HepG2 (cell line): ENCODE results near the gene ADGRD1.

ENCODE experiments used
- EZH2 ChIP-seq: conservative IDR thresholded peaks from 2 replicates; pipeline ENCODE4 v1.6.1; 2012; ENCODE audit warnings: mild to moderate bottlenecking, low read depth, low read length, moderate library complexity
- KLF15 ChIP-seq: sonication (generic); formaldehyde crosslinking; IDR thresholded peaks from 2 replicates; pipeline ENCODE4 v1.8.1; 2023; ENCODE audit warnings: borderline replicate concordance, mild to moderate bottlenecking, inconsistent platforms, missing genetic modification reagents, mixed read lengths
- POLR2A ChIP-seq, 2 experiments: IDR thresholded peaks; 2 replicates each; pipeline ENCODE4 v1.6.1; 2011; ENCODE audit warnings: low read depth in 2 of 2, low read length in 2 of 2, mild to moderate bottlenecking in 1 of 2, moderate library complexity in 1 of 2; ENCODE audit not compliant: insufficient read depth in 1 of 2
- POLR2AphosphoS5 ChIP-seq: IDR thresholded peaks from 2 replicates; pipeline ENCODE4 v1.6.1; 2012; ENCODE audit warnings: low read depth, low read length
- SIN3A ChIP-seq: IDR thresholded peaks from 2 replicates; pipeline ENCODE4 v1.6.1; 2011; ENCODE audit warnings: low read depth, mild to moderate bottlenecking, control low read depth, low read length, borderline replicate concordance
- SP2 ChIP-seq: sonication (generic); formaldehyde crosslinking; IDR thresholded peaks from 2 replicates; pipeline ENCODE4 v1.5.1; 2020; ENCODE audit warnings: mild to moderate bottlenecking, missing genetic modification reagents
- STAT5B ChIP-seq: sonication (generic); formaldehyde crosslinking; IDR thresholded peaks from 2 replicates; pipeline ENCODE4 v1.4.0; 2020; ENCODE audit warnings: missing genetic modification reagents
- ZBTB49 ChIP-seq: sonication (generic); formaldehyde crosslinking; IDR thresholded peaks from 2 replicates; pipeline ENCODE4 v1.4.0; 2020; ENCODE audit warnings: missing genetic modification reagents, borderline replicate concordance
- ZNF552 ChIP-seq: sonication (generic); formaldehyde crosslinking; IDR thresholded peaks from 2 replicates; pipeline ENCODE4 v1.9.0; 2022; ENCODE audit warnings: missing genetic modification reagents, mild to moderate bottlenecking, borderline replicate concordance
- TF ChIP-seq, protein P1 (sequence below): sonication (generic); formaldehyde crosslinking; IDR thresholded peaks from 2 replicates; pipeline ENCODE4 v1.4.0; 2020; ENCODE audit warnings: missing genetic modification reagents
- TF ChIP-seq, protein P2 (sequence below): sonication (generic); formaldehyde crosslinking; IDR thresholded peaks from 2 replicates; pipeline ENCODE4; 2020; ENCODE audit warnings: missing genetic modification reagents, mild to moderate bottlenecking, borderline replicate concordance

- TF ChIP-seq POLR2AphosphoS5 = no peak
- TF ChIP-seq, protein P1, sequence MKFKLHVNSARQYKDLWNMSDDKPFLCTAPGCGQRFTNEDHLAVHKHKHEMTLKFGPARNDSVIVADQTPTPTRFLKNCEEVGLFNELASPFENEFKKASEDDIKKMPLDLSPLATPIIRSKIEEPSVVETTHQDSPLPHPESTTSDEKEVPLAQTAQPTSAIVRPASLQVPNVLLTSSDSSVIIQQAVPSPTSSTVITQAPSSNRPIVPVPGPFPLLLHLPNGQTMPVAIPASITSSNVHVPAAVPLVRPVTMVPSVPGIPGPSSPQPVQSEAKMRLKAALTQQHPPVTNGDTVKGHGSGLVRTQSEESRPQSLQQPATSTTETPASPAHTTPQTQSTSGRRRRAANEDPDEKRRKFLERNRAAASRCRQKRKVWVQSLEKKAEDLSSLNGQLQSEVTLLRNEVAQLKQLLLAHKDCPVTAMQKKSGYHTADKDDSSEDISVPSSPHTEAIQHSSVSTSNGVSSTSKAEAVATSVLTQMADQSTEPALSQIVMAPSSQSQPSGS (CRISPR knock-in tag) = no peak
- TF ChIP-seq POLR2A (IDR thresholded peaks at IDR 0.05; ENCODE audit: insufficient read depth in 1 of 2, low read depth in 2 of 2, low read length in 2 of 2) = no peak
- TF ChIP-seq STAT5B = no peak
- no peak for TF ChIP-seq EZH2
- TF ChIP-seq KLF15 (CRISPR knock-in tag) = no peak
- TF ChIP-seq, protein P2, sequence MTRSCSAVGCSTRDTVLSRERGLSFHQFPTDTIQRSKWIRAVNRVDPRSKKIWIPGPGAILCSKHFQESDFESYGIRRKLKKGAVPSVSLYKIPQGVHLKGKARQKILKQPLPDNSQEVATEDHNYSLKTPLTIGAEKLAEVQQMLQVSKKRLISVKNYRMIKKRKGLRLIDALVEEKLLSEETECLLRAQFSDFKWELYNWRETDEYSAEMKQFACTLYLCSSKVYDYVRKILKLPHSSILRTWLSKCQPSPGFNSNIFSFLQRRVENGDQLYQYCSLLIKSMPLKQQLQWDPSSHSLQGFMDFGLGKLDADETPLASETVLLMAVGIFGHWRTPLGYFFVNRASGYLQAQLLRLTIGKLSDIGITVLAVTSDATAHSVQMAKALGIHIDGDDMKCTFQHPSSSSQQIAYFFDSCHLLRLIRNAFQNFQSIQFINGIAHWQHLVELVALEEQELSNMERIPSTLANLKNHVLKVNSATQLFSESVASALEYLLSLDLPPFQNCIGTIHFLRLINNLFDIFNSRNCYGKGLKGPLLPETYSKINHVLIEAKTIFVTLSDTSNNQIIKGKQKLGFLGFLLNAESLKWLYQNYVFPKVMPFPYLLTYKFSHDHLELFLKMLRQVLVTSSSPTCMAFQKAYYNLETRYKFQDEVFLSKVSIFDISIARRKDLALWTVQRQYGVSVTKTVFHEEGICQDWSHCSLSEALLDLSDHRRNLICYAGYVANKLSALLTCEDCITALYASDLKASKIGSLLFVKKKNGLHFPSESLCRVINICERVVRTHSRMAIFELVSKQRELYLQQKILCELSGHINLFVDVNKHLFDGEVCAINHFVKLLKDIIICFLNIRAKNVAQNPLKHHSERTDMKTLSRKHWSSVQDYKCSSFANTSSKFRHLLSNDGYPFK (CRISPR knock-in tag) = no peak
- no peak for TF ChIP-seq ZNF552
- no peak for TF ChIP-seq SP2 (CRISPR knock-in tag)
- TF ChIP-seq SIN3A = no peak
- TF ChIP-seq ZBTB49 = no peak
Measured at GRCh38 chr12:131112021-131112420, 158.3 kb downstream of the ADGRD1 start.
